Fibroblast of lung (primary cell): ENCODE results near the gene APOB.

Experiments used
- EZH2 ChIP-seq: IDR thresholded peaks from 2 replicates; pipeline ENCODE4 v1.5.1; 2012; ENCODE audit warnings: low read length, control low read depth, mild to moderate bottlenecking; ENCODE audit errors: missing control alignments
- TF ChIP-seq, protein P1 (sequence below), 2 donors: IDR thresholded peaks in 1 of 2; conservative IDR thresholded peaks in 1 of 2; 1 replicate in 1 of 2; 2 replicates in 1 of 2; pipeline ENCODE4 v1.5.1; 2011 to 2012; ENCODE audit warnings: low read length in 2 of 2, control low read depth in 1 of 2, inconsistent platforms in 1 of 2, low read depth in 1 of 2, mild to moderate bottlenecking in 1 of 2

DNA sequence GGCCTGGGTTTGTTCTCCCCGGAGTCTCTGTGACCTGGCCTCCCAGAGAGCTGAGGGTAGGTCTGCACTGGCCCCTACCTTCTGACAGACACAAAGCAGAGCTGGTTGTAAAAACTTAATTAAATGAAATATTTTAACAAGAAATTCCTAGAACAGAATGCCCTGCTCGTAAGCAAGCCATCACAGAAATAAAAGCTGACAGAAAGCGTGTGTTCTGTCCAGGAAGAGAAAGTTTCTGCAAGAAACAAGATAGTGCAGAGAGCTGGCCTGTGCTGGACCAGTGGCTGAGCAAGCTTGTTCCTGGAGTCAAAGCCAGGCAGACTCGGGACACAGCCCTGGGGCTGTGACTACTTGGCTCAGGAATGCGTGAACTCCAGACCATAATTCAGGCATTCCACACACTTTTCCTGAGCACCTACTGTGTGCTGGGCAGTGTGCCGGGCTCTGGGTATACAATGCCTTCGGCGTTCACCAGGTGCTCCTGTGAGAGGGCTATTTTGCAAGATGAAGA lies 51.6 kb downstream of the APOB start:
- TF ChIP-seq, protein P1, sequence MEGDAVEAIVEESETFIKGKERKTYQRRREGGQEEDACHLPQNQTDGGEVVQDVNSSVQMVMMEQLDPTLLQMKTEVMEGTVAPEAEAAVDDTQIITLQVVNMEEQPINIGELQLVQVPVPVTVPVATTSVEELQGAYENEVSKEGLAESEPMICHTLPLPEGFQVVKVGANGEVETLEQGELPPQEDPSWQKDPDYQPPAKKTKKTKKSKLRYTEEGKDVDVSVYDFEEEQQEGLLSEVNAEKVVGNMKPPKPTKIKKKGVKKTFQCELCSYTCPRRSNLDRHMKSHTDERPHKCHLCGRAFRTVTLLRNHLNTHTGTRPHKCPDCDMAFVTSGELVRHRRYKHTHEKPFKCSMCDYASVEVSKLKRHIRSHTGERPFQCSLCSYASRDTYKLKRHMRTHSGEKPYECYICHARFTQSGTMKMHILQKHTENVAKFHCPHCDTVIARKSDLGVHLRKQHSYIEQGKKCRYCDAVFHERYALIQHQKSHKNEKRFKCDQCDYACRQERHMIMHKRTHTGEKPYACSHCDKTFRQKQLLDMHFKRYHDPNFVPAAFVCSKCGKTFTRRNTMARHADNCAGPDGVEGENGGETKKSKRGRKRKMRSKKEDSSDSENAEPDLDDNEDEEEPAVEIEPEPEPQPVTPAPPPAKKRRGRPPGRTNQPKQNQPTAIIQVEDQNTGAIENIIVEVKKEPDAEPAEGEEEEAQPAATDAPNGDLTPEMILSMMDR (conservative IDR thresholded peaks at IDR 0.05 in 1 of 2, IDR thresholded peaks at IDR 0.05 in 1 of 2; ENCODE audit: low read depth in 1 of 2, low read length in 2 of 2): no peak
- TF ChIP-seq EZH2: no peak
